TTC549 (cell line): ENCODE measurements around the gene TEAD3.

Experiments
- FAIRE-seq: peaks from 2 replicates; lab custom pipeline; 2012; peaks lifted over from hg19 to GRCh38; lab: Jason Lieb, UNC

TEAD3 gene

DNA sequence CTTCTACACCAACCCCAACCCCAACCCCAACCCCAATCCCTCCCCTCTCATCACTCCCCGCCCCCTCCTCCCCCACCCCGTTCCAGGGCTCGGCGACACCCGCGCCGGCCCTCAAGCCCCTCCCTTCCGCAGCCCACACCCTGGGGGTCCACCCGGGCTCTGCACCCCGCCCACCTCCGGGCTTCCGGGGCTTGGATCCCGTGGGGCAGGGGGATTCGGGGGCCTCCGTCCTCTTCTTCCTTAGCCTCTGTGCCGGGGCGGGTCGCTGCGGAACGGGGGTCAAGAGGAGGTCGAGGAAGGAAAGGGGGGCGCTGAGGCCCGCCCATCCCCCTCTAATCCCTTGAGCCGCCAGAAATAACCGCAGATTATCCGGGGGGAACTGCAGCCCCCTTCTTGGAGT is 15.1 kb upstream of the TEAD3 start:
- FAIRE-seq, result no peak

GRCh38 chr6:35511562-35511941 is 14.7 kb upstream of the TEAD3 start:
- no peak for FAIRE-seq

GRCh38 chr6:35510916-35511561 is 14.2 kb upstream of the TEAD3 start:
- no peak for FAIRE-seq

GRCh38 chr6:35508542-35508941 is 11.7 kb upstream of the TEAD3 start:
- FAIRE-seq, result no peak

- no peak for FAIRE-seq
These were observed 11.1 kb upstream of the TEAD3 start for GRCh38 chr6:35508027-35508426.

DNA sequence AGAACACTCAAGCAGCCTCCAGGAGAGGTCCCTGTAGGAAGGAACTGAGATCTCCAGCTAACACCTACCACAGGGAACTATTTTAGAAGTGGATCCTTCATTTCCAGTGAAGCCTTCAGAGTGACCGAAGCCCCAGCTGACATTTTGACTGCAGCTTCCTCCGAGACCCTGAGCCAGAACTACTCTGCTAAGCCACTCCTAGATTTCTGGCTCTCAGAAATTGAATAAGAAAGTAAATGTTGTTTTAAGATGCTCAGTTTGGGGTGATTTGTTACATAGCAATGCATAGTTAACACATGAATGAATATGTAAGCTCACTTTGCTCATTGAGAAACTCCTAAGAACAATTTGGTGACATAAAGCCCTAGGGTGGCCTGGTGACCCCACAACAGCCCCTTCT is 10.3 kb upstream of the TEAD3 start:
- FAIRE-seq, result no peak

DNA sequence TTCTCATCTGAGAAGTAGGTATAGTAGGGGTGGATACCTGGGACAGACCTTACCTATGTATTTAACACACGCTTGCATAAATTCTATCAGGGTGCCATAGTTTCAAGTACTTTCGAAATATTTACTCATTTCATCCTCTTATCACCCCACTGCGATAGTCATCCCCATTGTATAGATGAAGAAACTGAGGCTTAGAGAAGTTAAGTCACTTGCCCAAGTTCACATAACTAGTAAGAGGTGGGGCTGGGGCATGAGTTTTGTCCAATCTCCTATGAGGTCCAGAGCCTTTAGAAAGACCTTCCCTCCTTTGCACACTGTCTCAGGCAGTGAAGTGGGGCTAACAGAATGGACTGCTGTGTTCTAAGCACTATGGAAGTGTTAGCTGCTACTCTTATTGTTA is 9.7 kb upstream of the TEAD3 start:
- FAIRE-seq, result no peak

- no peak for FAIRE-seq
These were observed 9.1 kb upstream of the TEAD3 start for GRCh38 chr6:35505999-35506412.

GRCh38 chr6:35503534-35503933 is 6.7 kb upstream of the TEAD3 start:
- FAIRE-seq, result no peak

DNA sequence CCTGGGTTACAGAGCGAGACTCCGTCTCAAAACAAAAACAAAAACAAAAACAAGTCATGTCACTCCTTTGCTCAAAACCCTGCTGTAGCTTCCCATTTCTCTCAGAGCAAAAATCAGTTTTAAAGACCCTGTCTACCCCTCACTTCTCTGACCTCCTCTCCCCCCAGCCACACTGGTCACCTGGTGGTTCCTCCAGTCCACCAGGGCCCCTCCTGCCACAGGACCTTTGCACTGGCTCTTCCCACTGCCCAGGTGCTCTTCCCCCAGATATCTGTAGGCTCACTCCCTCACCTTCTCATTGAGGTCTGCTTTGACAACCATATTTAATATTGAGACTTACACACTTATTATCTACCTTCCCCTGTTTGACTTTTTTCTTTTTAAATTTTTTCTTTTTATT is 4.9 kb upstream of the TEAD3 start:
- no peak for FAIRE-seq

- FAIRE-seq, result no peak
These were observed 3.9 kb upstream of the TEAD3 start for GRCh38 chr6:35500782-35501181.

GRCh38 chr6:35499372-35499771 is 2.5 kb upstream of the TEAD3 start:
- FAIRE-seq, result no peak

GRCh38 chr6:35498422-35499067 is 1.7 kb upstream of the TEAD3 start:
- FAIRE-seq, result no peak

- no peak for FAIRE-seq
These were observed 917 bp upstream of the TEAD3 start for GRCh38 chr6:35497571-35498421.

GRCh38 chr6:35496036-35496840 is 641 bp downstream of the TEAD3 start:
- FAIRE-seq, result no peak

DNA sequence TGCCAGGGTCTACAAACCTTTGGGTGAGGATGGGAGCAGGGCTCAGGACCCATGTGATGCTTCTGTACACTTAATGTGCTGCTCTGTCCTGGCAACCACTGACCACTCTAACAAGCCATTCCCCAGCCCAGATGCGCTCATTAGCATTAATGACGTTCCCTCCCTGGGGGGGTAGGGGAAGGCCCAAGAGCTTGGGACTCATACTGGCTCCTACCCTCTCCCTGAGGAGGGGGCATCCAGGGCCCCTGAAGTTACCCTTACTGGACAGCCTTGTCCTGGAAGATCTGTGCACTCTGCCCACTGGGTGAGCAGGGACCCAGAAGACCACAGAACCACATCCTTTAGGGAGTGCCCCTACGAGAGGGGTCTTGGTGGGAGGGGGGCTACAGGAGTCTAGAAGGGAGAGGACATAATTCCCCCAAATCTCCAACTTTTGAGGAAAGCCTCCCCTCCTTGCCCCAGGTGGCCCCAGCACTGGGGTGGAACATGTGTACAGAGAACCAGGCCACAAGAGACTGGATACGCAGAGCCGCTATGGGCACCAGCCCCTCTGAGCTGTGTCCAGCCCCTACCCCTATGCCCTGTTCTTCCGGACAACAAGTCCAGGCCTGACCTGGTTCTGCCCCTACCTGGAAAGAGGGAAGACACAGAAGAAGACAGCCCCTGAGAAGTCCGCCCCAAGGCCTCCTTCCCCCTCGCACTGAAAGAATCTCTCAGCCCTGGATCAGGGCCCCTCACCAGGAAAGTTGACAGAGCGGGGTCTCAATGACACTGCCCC is 1.4 kb downstream of the TEAD3 start:
- no peak for FAIRE-seq

GRCh38 chr6:35494161-35494563 is 2.7 kb downstream of the TEAD3 start:
- no peak for FAIRE-seq

GRCh38 chr6:35493307-35493983 is 3.4 kb downstream of the TEAD3 start:
- FAIRE-seq, result no peak

GRCh38 chr6:35492974-35493284 is 4.0 kb downstream of the TEAD3 start:
- FAIRE-seq, result no peak

GRCh38 chr6:35492258-35492973 is 4.5 kb downstream of the TEAD3 start:
- FAIRE-seq, result no peak
